GM12891 (cell line): Measurements from ENCODE around the gene CCDC159.
"Not testable (repeated sequence)": the region's sequence is repeated elsewhere in the genome, so short reads cannot be mapped to it uniquely, and the experiment has no call there.

Experiments used
- DNase-seq: peaks from one replicate; pipeline ENCODE4 v3.0.0; 2011; ENCODE audit warnings: low spot score; ENCODE audit not compliant: insufficient read length
- FAIRE-seq: peaks from 2 replicates; lab custom pipeline; 2011; peaks lifted over from hg19 to GRCh38; lab: Jason Lieb, UNC
- PAX5 ChIP-seq: IDR thresholded peaks from 2 replicates; pipeline ENCODE4 v1.6.1; 2011; ENCODE audit warnings: low read length, moderate library complexity, mild to moderate bottlenecking; ENCODE audit not compliant: insufficient read depth, severe bottlenecking
- POLR2A ChIP-seq: IDR thresholded peaks from 2 replicates; pipeline ENCODE4 v1.6.1; 2011; ENCODE audit warnings: low read depth, low read length, control low read depth
- POLR2AphosphoS5 ChIP-seq: IDR thresholded peaks from 2 replicates; pipeline ENCODE4 v1.6.1; 2011; ENCODE audit warnings: low read depth, low read length, control low read depth
- POU2F2 ChIP-seq: IDR thresholded peaks from 2 replicates; pipeline ENCODE4 v1.6.1; 2011; ENCODE audit warnings: low read depth, mild to moderate bottlenecking, control low read depth, low read length, moderate library complexity
- SPI1 ChIP-seq: IDR thresholded peaks from 2 replicates; pipeline ENCODE4 v1.6.1; 2011; ENCODE audit warnings: low read depth, low read length, control low read depth
- TAF1 ChIP-seq: IDR thresholded peaks from 2 replicates; pipeline ENCODE4 v1.6.1; 2011; ENCODE audit warnings: low read depth, low read length, control low read depth

CCDC159 gene

DNA sequence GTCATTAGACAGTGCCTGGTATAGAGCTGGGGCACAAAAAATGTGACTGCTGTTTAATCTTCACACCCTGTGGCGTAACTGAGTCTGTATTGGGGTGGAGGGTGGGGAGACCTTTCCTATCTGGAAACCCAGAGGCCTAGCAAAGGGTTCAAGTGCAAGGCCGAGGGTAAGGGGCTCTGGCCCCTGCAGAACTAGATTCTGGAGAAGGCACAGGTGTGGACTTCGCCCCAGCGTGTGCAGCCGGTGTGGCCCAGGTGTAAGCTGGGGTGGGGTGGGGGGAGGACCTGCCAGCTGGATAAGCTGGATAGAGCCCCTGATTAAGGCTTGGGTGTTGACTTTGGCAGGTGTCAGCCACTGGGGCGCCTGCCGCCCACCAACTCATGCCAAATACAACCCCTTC, 8.2 kb upstream of the CCDC159 start:
- TF ChIP-seq POU2F2 = no peak
- DNase-seq (no peak), FAIRE-seq (no peak)

- FAIRE-seq (no peak), DNase-seq (no peak)
- TF ChIP-seq POLR2AphosphoS5 = no peak
- no peak for TF ChIP-seq SPI1
- TF ChIP-seq POU2F2 = no peak
- no peak for TF ChIP-seq POLR2A
- no peak for TF ChIP-seq TAF1
- no peak for TF ChIP-seq PAX5
These were observed 7.6 kb upstream of the CCDC159 start for GRCh38 chr19:11338569-11339253.

DNA sequence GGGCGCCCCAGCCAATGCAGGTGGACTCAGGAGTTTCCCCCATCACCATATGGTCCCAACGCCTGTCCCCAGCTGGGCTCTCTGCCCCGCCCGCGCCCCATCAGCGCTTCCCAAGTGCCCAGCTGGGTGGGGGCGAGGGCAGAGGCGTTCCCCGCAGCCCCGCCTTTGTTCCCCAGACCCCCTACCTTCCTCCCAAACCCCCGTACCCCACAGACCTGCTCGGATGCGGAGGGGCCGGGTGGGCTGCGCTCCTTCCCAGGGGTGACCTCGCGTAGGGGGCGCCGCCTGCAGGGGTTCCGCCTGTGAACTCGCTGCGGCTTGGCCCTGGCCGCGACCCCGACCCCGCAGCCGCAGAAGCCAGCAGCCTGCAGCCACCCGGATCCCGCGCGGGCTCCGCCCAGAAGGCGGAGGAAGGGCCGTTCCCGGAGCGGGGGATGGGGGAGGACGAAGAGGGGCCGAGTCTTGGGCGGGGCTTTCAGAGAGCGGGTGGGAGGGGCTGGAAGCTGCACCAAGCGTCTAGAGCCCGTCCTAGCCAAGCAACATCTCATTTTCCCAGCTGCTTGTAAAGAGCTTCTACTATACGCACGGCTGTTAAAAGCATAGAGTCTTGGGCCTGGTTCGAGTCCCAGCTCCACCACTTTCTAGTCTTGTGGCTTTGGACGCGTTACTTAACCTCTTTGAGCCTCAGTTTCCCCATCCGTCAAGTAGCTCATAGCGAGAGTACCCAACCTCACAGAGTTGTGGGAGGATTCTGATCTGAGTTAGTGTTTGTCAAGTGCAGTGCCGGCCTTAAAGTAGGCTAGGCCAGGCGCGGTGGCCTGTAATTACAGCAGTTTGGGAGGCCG, 6.8 kb upstream of the CCDC159 start, which contains the start of gene RAB3D:
TSS of gene RAB3D (minus strand) at position 404 of the 845 bp plus-strand sequence. CDS start 2,258 bp downstream, outside the sequence.
- DNase-seq (peak; percentile 96), FAIRE-seq (peak; percentile 94)
- TF ChIP-seq SPI1 = no peak
- no peak for TF ChIP-seq POU2F2
- TF ChIP-seq POLR2AphosphoS5 = no peak
- TF ChIP-seq POLR2A = no peak
- TF ChIP-seq PAX5 = no peak
- no peak for TF ChIP-seq TAF1

DNA sequence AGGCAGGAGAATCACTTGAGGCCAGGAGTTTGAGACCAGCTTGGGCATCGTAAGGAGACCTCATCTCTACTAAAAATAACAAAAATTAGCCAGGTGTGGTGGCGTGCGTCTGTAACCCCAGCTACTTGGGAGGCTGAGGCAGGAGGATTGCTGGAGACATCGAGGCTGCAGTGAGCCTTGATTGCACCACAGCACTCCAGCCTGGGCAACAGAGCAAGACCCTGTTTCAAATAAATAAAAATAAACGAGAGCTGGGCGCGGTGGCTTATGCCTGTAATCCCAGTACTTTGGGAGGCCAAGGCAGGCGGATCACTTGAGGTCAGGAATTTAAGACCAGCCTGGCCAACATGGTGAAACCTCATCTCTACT, 6.2 kb upstream of the CCDC159 start:
- FAIRE-seq, DNase-seq: not testable (repeated sequence)

- FAIRE-seq (no peak), DNase-seq (no peak)
- TF ChIP-seq POU2F2 (no peak), POLR2AphosphoS5 (no peak), POLR2A (no peak), SPI1 (no peak), TAF1 (no peak), PAX5 (no peak)
These were observed 3.9 kb upstream of the CCDC159 start for GRCh38 chr19:11342429-11342828.

GRCh38 chr19:11345122-11345803, 1.1 kb upstream of the CCDC159 start:
- FAIRE-seq (peak; percentile 72), DNase-seq (no peak)
- TF ChIP-seq POLR2AphosphoS5 = no peak
- TF ChIP-seq POU2F2 = no peak
- TF ChIP-seq SPI1 = no peak
- no peak for TF ChIP-seq PAX5
- TF ChIP-seq TAF1 = no peak
- TF ChIP-seq POLR2A = no peak

GRCh38 chr19:11347546-11348039, 1.3 kb downstream of the CCDC159 start:
- TF ChIP-seq POLR2A (no peak), PAX5 (no peak), TAF1 (no peak), POLR2AphosphoS5 (no peak), SPI1 (no peak), POU2F2 (no peak)
- DNase-seq (no peak), FAIRE-seq (no peak)

DNA sequence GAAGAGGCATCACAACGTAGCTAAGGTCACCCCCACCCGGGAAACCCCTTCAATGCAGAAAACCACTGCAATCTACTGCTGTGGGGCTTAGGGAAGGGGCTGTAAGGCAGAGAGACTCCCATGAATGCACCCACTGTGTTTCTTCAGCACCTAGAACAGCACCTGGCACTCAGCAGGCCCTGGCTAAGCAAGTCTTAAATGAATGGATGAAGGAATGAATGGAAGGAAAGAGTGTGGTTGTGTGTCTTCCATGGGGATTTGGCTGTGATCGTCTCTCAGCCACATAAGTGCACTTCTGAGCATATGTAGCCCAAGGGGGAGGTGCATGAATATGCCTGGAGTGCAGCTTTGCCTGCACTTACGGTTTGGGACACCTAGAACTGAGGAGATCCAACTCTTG, 2.9 kb downstream of the CCDC159 start:
- FAIRE-seq = no peak
- DNase-seq = no peak
- no peak for TF ChIP-seq POLR2AphosphoS5
- no peak for TF ChIP-seq PAX5
- no peak for TF ChIP-seq POU2F2
- no peak for TF ChIP-seq SPI1
- no peak for TF ChIP-seq TAF1
- TF ChIP-seq POLR2A = no peak

- not testable (repeated sequence) for FAIRE-seq, DNase-seq
These were observed 7.8 kb downstream of the CCDC159 start for GRCh38 chr19:11354102-11354501.
